ENCODE data around the gene FKBP5. TPM values are rescaled to one million over a fixed set of nuclear protein-coding genes. Genes with fewer than 3 reads are reported as not detected.
"Not testable (repeated sequence)": the region's sequence is repeated elsewhere in the genome, so short reads cannot be mapped to it uniquely, and the experiment has no call there.

The FKBP5 gene
- polyA plus RNA-seq, 2 of the 4 experiments (the other 2 are of a cell fraction), result 8.4 to 11.7 TPM

GRCh38 chr6:35694462-35694861, 5.7 kb upstream of the FKBP5 start:
- ChIA-PET CTCF (no interaction called here), POLR2A (no interaction called here)
- peak in 1 of 2 experiments; percentile 21 for DNase-seq (ENCODE audit: low read depth in 1 of 2, low spot score in 1 of 2)
- FAIRE-seq, result no peak
- no peak overlapping the region for H3K4me3 ChIP-seq
- WGBS (ENCODE audit: missing lambda C conversion rate), result 45% methylated on average over 2 of the region's 2 CpGs
- H3K4me1 ChIP-seq, result no peaks in the 10 kb centered on the region
- ATAC-seq, result no peak
- peaks cover 9% of the 10 kb centered on the region for H3K9me3 ChIP-seq
- H3K4me2 ChIP-seq, result no peak overlapping the region
- no peak for TF ChIP-seq FOSL2 (IDR thresholded peaks at IDR 0.05)
- TF ChIP-seq FOSL2 (CRISPR knock-in tag; IDR thresholded peaks at IDR 0.05), result peak; percentile 78
- TF ChIP-seq HOXB5 (CRISPR knock-in tag; IDR thresholded peaks at IDR 0.05), result no peak
- H3K27ac ChIP-seq, result no peak overlapping the region

- peaks cover 9% of the 10 kb centered on the region for H3K9me3 ChIP-seq
- H3K4me1 ChIP-seq, result peaks cover 11% of the 10 kb centered on the region; the same call in 2 of the 3 replicates
- H3K27ac ChIP-seq, result no peak overlapping the region; a peak in 1 of 6 replicates
- ATAC-seq, result no peak
- H3K4me2 ChIP-seq, result no peak overlapping the region
- ChIA-PET CTCF (no interaction called here), POLR2A (no interaction called here)
- DNase-seq (ENCODE audit: low read depth in 1 of 2, low spot score in 1 of 2), result no peak
- TF ChIP-seq PBX3 (IDR thresholded peaks at IDR 0.05) (no peak), ESRRA (IDR thresholded peaks at IDR 0.05; ENCODE audit: borderline replicate concordance, low read length) (no peak), E2F6 (IDR thresholded peaks at IDR 0.05; ENCODE audit: borderline replicate concordance, low read depth) (no peak), RARB (CRISPR knock-in tag; IDR thresholded peaks at IDR 0.05) (no peak), GATA3 (IDR thresholded peaks at IDR 0.05; ENCODE audit: borderline replicate concordance) (no peak), CHD2 (IDR thresholded peaks at IDR 0.05; ENCODE audit: low read length, partially characterized antibody) (no peak), USF2 (IDR thresholded peaks at IDR 0.05) (no peak), TFCP2L1 (CRISPR knock-in tag; IDR thresholded peaks at IDR 0.05) (no peak)
- WGBS (ENCODE audit: missing lambda C conversion rate), result 81% methylated on average over 10 of the region's 10 CpGs
- H3K4me3 ChIP-seq, result no peak overlapping the region
- no peak for FAIRE-seq
These were observed 2.5 kb upstream of the FKBP5 start for GRCh38 chr6:35691027-35691824.

- H3K4me1 ChIP-seq, result peaks cover 11% of the 10 kb centered on the region; the same call in 2 of the 3 replicates
- peaks cover 9% of the 10 kb centered on the region for H3K9me3 ChIP-seq
- ATAC-seq, result no peak
- H3K4me2 ChIP-seq, result no peak overlapping the region
- no peak overlapping the region for H3K4me3 ChIP-seq
- TF ChIP-seq RCOR1 (IDR thresholded peaks at IDR 0.05; ENCODE audit: low read depth, low read length) (no peak), BHLHE40 (IDR thresholded peaks at IDR 0.05; ENCODE audit: low read depth, low read length) (no peak), ZC3H11A (IDR thresholded peaks at IDR 0.05) (no peak), POLR2AphosphoS2 (conservative IDR thresholded peaks at IDR 0.05; ENCODE audit: low read length) (no peak), HEYL (CRISPR knock-in tag; IDR thresholded peaks at IDR 0.05) (no peak), RARB (CRISPR knock-in tag; IDR thresholded peaks at IDR 0.05) (no peak), HES2 (IDR thresholded peaks at IDR 0.05) (no peak), RAD21 (conservative IDR thresholded peaks at IDR 0.05 in 1 of 2, IDR thresholded peaks at IDR 0.05 in 1 of 2) (no peak), HOXB13 (CRISPR knock-in tag; IDR thresholded peaks at IDR 0.05; ENCODE audit: low read depth) (no peak), SREBF2 (IDR thresholded peaks at IDR 0.05) (no peak)
- POLR2A ChIA-PET, result no interaction called here
- CTCF ChIA-PET, result no interaction called here
- DNase-seq (ENCODE audit: low read depth in 1 of 2, low spot score in 1 of 2), result no peak
- WGBS (ENCODE audit: missing lambda C conversion rate), result 91% methylated on average over 9 of the region's 9 CpGs
- FAIRE-seq, result no peak
- no peak overlapping the region for H3K27ac ChIP-seq
These were observed 1.8 kb upstream of the FKBP5 start for GRCh38 chr6:35690484-35690883.

GRCh38 chr6:35690006-35690405, 1.3 kb upstream of the FKBP5 start:
- 97% methylated on average over 16 of the region's 16 CpGs for WGBS (ENCODE audit: missing lambda C conversion rate)
- H3K4me2 ChIP-seq; DNase-seq (ENCODE audit: low read depth in 1 of 2, low spot score in 1 of 2); ATAC-seq; POLR2A ChIA-PET; H3K27ac ChIP-seq; H3K4me3 ChIP-seq; FAIRE-seq; H3K9me3 ChIP-seq: not testable (repeated sequence)
- CTCF ChIA-PET, result interaction anchor here (1.1 kb wide), 1 partner anchor 168 kb away, joined by 3 read pairs; no protein-coding TSS in a partner anchor
- H3K4me1 ChIP-seq, result peaks cover 11% of the 10 kb centered on the region; the same call in 2 of the 3 replicates
